ENCODE data around the gene NCK2. TPM values are rescaled to one million over a fixed set of nuclear protein-coding genes. Genes with fewer than 3 reads are reported as not detected.

NCK2 gene
- total RNA-seq, 2 experiments from 2014 or later: 84.7 to 87.5 TPM

DNA sequence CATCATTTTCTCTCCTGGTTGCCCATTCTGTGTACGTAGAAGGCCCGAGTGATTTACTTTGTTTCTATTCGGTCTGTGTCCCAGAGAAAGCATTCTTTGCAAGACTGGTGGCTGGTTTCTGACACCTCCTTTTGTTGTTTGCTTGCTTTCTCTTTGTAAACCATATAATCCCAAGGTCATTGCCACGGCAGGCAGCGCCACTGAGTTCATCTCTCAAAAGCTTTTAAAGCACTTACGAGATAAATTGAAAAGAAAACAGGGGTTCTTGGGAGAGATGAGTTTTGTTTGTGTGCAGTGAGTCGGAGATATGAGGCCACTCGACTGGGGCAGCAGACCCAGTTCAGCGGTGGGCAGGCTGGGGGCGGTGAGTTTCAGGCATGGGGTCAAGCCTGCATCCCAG lies 137.6 kb downstream of the NCK2 start:
- no peak overlapping the region for H3K4me3 Mint-ChIP-seq
- ATAC-seq (no peak), DNase-seq (no peak)
- intact Hi-C loops (cut with DNase I, micrococcal nuclease): loop anchor here in 1 of 2 experiments (10.0 kb wide), 1 partner anchor 308 kb away; no protein-coding TSS in a partner anchor
- H3K4me1 Mint-ChIP-seq: peaks cover 90% of the 10 kb centered on the region
- no peak overlapping the region for H3K27ac Mint-ChIP-seq
- ChIA-PET CTCF (interaction anchor here (1.0 kb wide), 1 partner anchor 127 kb away, joined by 3 read pairs; no protein-coding TSS in a partner anchor), POLR2A (no interaction called here)
- H3K27me3 Mint-ChIP-seq: no peaks in the 10 kb centered on the region
- H3K36me3 Mint-ChIP-seq (ENCODE audit: low read depth): peaks cover 75% of the 10 kb centered on the region
- no peaks in the 10 kb centered on the region for H3K9me3 Mint-ChIP-seq (ENCODE audit: low read depth)

DNA sequence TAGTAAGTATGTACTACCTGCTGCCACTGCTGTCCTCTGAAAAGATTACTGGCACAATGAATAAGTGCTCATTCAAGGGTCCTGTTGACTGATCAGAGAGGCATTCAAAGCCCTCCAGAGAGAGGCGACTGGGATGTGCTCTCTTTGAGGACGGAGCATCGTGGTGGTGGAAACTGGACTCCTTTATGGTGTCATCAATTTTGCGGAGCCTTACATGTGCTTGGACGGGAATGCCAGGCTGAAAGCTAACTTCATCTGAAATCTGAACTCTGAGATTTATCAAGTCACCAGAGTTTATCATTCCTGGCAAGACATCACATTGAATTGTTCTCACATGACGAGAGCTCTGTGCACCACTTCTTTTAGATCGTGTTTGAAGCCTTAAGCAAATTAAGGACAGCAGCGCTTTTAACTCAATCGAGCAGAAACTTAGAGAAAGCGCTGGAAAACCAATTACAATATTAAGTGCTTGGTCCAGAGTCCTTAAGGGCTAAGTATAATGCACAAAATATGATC lies 138.3 kb downstream of the NCK2 start:
- Mint-ChIP-seq H3K4me3 (no peak overlapping the region), H3K4me1 (peaks cover 90% of the 10 kb centered on the region), H3K36me3 (ENCODE audit: low read depth) (peaks cover 75% of the 10 kb centered on the region), H3K27me3 (no peaks in the 10 kb centered on the region), H3K27ac (peak overlapping the region; percentile 68), H3K9me3 (ENCODE audit: low read depth) (peaks cover 4% of the 10 kb centered on the region)
- DNase-seq (no peak), ATAC-seq (no peak)
- ChIA-PET CTCF (interaction anchor here (0.8 to 1.0 kb wide), 2 partner anchors 9 to 127 kb away, joined by 3 read pairs; no protein-coding TSS in a partner anchor), POLR2A (no interaction called here)
- intact Hi-C loops (cut with DNase I, micrococcal nuclease): loop anchor here in 1 of 2 experiments (10.0 kb wide), 1 partner anchor 308 kb away; no protein-coding TSS in a partner anchor

DNA sequence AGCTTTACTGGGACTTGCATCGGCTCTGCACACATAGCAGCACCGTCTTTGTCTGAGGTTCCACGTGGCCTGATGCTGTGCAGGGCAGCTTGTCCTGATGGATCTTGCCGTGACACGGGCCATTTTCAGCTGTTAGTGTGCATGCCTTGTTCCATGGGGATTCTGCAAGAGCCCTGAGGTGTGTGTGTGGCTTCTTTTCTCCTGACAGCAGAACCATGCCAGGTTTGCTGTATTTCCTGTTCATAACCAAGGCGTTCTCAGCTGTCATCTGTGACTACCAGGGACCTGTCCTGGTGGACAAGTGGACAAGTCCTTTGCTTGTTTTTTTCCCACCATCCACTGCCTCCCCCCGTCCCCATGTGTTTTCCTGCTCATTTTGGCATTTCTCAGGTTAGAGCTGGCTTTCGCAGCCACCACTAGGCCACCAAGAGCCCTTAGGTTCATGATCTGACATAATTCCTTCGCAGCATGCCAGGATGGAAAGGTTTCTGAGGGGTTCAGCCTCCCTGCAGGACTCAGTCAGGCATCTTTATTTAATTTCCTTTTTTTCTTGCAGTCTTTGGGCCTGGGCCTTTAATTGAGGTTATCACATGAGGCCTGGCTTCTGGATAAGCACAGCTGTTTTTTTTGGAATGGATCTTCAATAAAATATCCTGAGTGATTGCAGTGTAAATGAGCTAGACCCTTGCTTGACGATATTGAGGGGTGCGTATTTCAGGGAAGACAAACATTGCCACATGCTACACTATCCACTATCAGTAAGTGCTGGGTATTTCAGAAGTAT lies 139.4 kb downstream of the NCK2 start:
- Mint-ChIP-seq H3K36me3 (ENCODE audit: low read depth) (peaks cover 74% of the 10 kb centered on the region), H3K27ac (no peak overlapping the region), H3K27me3 (no peaks in the 10 kb centered on the region), H3K4me3 (no peak overlapping the region), H3K9me3 (ENCODE audit: low read depth) (peaks cover 11% of the 10 kb centered on the region), H3K4me1 (peaks cover 88% of the 10 kb centered on the region)
- ChIA-PET CTCF (interaction anchor here (0.8 to 1.5 kb wide), 4 partner anchors 10 to 120 kb away, joined by 3 to 6 read pairs (median 4); no protein-coding TSS in a partner anchor), POLR2A (interaction anchor here (0.6 kb wide), 1 partner anchor 137 kb away, joined by 5 read pairs; no protein-coding TSS in a partner anchor)
- intact Hi-C loops (cut with DNase I, micrococcal nuclease): loop anchor here in 1 of 2 experiments (10.0 kb wide), 1 partner anchor 309 kb away; no protein-coding TSS in a partner anchor
- no peak for DNase-seq
- ATAC-seq: no peak

DNA sequence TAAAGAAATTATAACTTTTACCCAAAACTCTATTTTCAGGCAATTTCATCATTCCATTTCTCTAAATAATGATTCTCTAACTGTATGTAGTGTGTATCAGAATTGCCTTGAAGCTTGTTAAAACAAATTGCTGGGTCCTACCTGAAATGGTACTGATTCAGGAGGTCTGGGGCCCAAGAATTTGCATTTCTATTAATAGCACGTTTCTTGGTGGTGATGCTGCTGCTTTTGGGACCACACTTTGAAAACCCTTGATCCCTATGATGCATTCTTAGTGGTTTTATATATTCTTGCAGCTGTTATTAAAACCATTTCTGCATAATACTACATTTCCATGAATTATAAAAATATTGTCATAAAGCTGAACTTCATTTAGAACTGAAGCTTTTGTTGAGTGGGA lies 140.7 kb downstream of the NCK2 start:
- ATAC-seq (no peak), DNase-seq (no peak)
- Mint-ChIP-seq H3K36me3 (ENCODE audit: low read depth) (peaks cover 70% of the 10 kb centered on the region), H3K4me3 (no peak overlapping the region), H3K27ac (peak overlapping the region; percentile 67), H3K9me3 (ENCODE audit: low read depth) (peaks cover 11% of the 10 kb centered on the region), H3K27me3 (no peaks in the 10 kb centered on the region), H3K4me1 (peaks cover 84% of the 10 kb centered on the region)
- intact Hi-C loops (cut with DNase I, micrococcal nuclease): loop anchor here (5.0 to 10.0 kb wide), 2 partner anchors 308 to 311 kb away; no protein-coding TSS in a partner anchor
- ChIA-PET POLR2A (interaction anchor here (0.5 to 0.7 kb wide), 2 partner anchors 127 to 136 kb away, joined by 3 to 4 read pairs; no protein-coding TSS in a partner anchor), CTCF (interaction anchor here (0.7 to 1.5 kb wide), 4 partner anchors 11 to 121 kb away, joined by 3 to 6 read pairs (median 4); no protein-coding TSS in a partner anchor)

DNA sequence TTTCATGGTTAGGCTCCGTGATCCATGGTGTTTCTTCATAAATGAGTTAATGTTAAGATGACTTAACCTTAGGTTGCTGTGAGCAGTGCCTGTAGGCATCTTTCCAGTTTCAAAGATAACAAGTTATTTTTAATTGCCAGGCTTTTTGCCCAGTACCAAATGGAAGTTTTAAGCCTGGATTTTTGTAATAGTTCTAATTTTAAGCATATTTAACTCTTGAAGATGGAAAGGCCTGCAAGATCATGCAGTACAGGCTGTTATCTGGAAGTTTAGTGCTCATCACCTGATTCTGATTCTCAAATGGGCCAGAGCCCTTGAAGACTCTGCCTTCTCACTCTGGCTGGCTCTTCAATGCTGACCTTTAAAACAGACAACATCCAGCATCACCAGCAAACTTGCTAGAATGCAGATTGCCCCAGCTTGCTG lies 141.3 kb downstream of the NCK2 start:
- DNase-seq (no peak), ATAC-seq (no peak)
- Mint-ChIP-seq H3K4me1 (peaks cover 88% of the 10 kb centered on the region), H3K9me3 (ENCODE audit: low read depth) (peaks cover 11% of the 10 kb centered on the region), H3K36me3 (ENCODE audit: low read depth) (peaks cover 70% of the 10 kb centered on the region), H3K27me3 (no peaks in the 10 kb centered on the region), H3K27ac (peak overlapping the region; percentile 67), H3K4me3 (no peak overlapping the region)
- intact Hi-C loops (cut with DNase I, micrococcal nuclease): loop anchor here (5.0 to 10.0 kb wide), 2 partner anchors 309 to 311 kb away; no protein-coding TSS in a partner anchor
- POLR2A ChIA-PET: interaction anchor here (0.5 kb wide), 1 partner anchor 136 kb away, joined by 3 read pairs; no protein-coding TSS in a partner anchor
- CTCF ChIA-PET: interaction anchor here (1.5 kb wide), 1 partner anchor 34 kb away, joined by 4 read pairs; no protein-coding TSS in a partner anchor

DNA sequence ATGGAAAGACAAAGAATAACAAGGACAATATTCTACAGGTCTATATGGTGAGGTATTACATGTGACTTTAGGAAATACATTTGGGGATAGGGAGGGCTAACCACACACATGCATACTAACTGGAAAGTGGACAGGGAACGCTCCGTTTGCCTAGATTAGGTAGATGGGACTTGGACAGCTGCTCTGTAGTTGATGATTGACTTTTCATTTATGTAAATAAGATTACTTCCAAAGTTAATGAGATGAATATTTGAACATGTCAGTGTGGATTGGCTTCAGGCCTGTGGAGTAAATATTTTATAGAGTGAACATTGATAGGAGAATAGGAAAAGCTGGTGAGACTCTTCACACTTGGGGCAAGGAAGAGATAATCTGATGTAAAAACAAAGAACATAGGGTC lies 142.0 kb downstream of the NCK2 start:
- POLR2A ChIA-PET: interaction anchor here (0.5 kb wide), 1 partner anchor 64 kb away, joined by 4 read pairs; no protein-coding TSS in a partner anchor
- H3K4me3 Mint-ChIP-seq: no peak overlapping the region
- CTCF ChIA-PET: interaction anchor here (0.8 to 1.4 kb wide), 2 partner anchors 24 to 310 kb away, joined by 3 to 6 read pairs; no protein-coding TSS in a partner anchor
- peaks cover 11% of the 10 kb centered on the region for H3K9me3 Mint-ChIP-seq (ENCODE audit: low read depth)
- H3K4me1 Mint-ChIP-seq: peaks cover 86% of the 10 kb centered on the region
- intact Hi-C loops (cut with DNase I, micrococcal nuclease): loop anchor here (5.0 to 10.0 kb wide), 2 partner anchors 309 to 312 kb away; no protein-coding TSS in a partner anchor
- no peak for ATAC-seq
- H3K36me3 Mint-ChIP-seq (ENCODE audit: low read depth): peaks cover 67% of the 10 kb centered on the region
- peak overlapping the region; percentile 78 for H3K27ac Mint-ChIP-seq
- H3K27me3 Mint-ChIP-seq: no peaks in the 10 kb centered on the region
- no peak for DNase-seq

DNA sequence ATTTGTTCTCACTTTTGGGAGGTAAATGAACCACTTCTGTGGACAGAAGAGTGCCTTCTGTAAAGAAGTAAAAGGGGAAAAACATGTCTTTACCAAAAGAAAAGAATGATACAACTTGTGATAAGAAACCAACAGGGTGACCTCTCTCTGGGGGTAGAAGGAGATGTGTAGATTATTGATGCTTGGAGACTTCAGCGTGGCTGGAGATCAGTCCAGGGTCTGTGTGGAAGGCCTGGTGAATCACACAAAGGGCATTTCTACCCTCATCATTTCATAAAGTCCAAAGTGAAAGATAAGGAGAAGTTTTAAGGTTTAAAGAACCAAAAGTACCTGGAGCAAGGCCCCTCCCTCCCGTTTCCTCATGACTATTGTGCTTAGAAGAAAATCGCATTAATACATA lies 142.5 kb downstream of the NCK2 start:
- Mint-ChIP-seq H3K4me1 (peaks cover 82% of the 10 kb centered on the region), H3K36me3 (ENCODE audit: low read depth) (peaks cover 63% of the 10 kb centered on the region), H3K9me3 (ENCODE audit: low read depth) (peaks cover 11% of the 10 kb centered on the region), H3K27ac (peak overlapping the region; percentile 64), H3K4me3 (no peak overlapping the region), H3K27me3 (no peaks in the 10 kb centered on the region)
- CTCF ChIA-PET: interaction anchor here (0.8 to 2.4 kb wide), 5 partner anchors 13 to 311 kb away, joined by 3 to 8 read pairs (median 5); no protein-coding TSS in a partner anchor
- DNase-seq: no peak
- intact Hi-C loops (cut with DNase I, micrococcal nuclease): loop anchor here (5.0 to 10.0 kb wide), 2 partner anchors 310 to 312 kb away; no protein-coding TSS in a partner anchor
- peak; percentile 14 for ATAC-seq
- POLR2A ChIA-PET: interaction anchor here (0.5 kb wide), 1 partner anchor 64 kb away, joined by 4 read pairs; no protein-coding TSS in a partner anchor

DNA sequence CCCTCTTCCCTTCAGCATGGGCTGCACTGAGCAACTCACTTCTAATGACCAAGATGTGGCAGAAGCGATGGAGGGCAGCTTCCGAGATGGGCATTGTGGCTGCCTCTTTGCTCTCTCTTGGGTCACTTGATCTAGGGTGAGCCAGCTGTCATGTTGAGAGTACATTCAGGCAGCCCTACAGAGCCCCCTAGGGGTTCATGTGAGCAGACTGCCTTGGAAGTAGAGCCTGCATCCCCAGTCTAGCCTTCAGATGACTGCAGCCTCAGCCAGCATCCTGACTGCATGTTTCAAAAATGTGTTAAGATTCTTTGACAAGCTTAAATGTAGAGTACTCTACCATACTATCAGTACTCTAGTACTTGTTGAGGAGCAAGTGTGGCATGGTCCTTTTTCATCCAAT lies 143.9 kb downstream of the NCK2 start:
- POLR2A ChIA-PET: no interaction called here
- CTCF ChIA-PET: interaction anchor here (0.6 to 2.4 kb wide), 4 partner anchors 18 to 312 kb away, joined by 3 to 8 read pairs (median 4); no protein-coding TSS in a partner anchor
- DNase-seq (peak; percentile 63), ATAC-seq (peak; percentile 80)
- intact Hi-C loops (cut with DNase I, micrococcal nuclease): loop anchor here (5.0 to 10.0 kb wide), 2 partner anchors 311 to 314 kb away; no protein-coding TSS in a partner anchor
- H3K9me3 Mint-ChIP-seq (ENCODE audit: low read depth): peaks cover 11% of the 10 kb centered on the region
- H3K36me3 Mint-ChIP-seq (ENCODE audit: low read depth): peaks cover 58% of the 10 kb centered on the region
- no peaks in the 10 kb centered on the region for H3K27me3 Mint-ChIP-seq
- H3K27ac Mint-ChIP-seq: peak overlapping the region; percentile 4
- no peak overlapping the region for H3K4me3 Mint-ChIP-seq
- H3K4me1 Mint-ChIP-seq: peaks cover 68% of the 10 kb centered on the region

DNA sequence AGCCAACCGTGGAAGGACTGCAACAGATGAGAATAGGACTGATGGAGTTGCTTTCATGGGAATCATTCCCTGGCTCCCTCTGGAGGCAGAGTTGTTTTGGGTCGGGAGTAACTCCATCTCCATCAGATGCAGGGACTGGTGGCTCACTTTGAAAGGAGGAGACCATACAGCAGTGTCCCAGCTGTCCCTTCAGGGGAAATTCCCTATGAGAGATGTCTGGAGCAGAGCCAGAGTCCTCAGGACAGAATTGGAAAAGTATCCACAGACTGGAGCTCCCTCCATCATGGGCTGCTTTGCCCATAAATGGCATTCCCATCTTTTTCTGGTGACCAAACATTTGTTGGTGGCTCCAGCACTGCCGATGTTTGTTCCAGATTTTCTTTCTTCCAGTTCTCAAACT lies 144.3 kb downstream of the NCK2 start:
- H3K4me3 Mint-ChIP-seq: no peak overlapping the region
- peaks cover 64% of the 10 kb centered on the region for H3K4me1 Mint-ChIP-seq
- POLR2A ChIA-PET: no interaction called here
- no peaks in the 10 kb centered on the region for H3K27me3 Mint-ChIP-seq
- H3K27ac Mint-ChIP-seq: peak overlapping the region; percentile 4
- H3K9me3 Mint-ChIP-seq (ENCODE audit: low read depth): peaks cover 11% of the 10 kb centered on the region
- intact Hi-C loops (cut with DNase I, micrococcal nuclease): loop anchor here (5.0 to 10.0 kb wide), 2 partner anchors 312 to 314 kb away; no protein-coding TSS in a partner anchor
- ATAC-seq (no peak), DNase-seq (no peak)
- peaks cover 60% of the 10 kb centered on the region for H3K36me3 Mint-ChIP-seq (ENCODE audit: low read depth)
- CTCF ChIA-PET: interaction anchor here (1.2 to 2.4 kb wide), 3 partner anchors 17 to 312 kb away, joined by 3 to 8 read pairs (median 6); no protein-coding TSS in a partner anchor

DNA sequence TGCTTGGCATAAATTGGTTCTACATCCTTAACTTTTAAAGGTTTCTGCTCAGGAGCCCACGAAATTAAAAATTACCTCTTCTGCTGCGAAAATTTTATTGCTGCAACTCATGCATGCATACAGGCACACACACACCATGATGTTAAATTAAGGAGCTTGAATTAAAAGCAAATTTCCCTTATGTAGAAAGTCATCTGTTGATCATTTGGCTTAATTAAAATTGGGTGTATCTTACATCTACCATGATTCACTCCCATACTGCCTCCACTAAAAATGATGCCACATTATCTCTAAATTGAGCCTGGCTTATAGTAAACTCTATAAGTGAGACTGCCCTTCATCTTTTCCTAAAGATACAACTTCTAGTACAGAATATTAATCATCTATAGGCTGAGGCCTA lies 145.4 kb downstream of the NCK2 start:
- intact Hi-C loops (cut with DNase I, micrococcal nuclease): no loop called here
- Mint-ChIP-seq H3K27me3 (no peaks in the 10 kb centered on the region), H3K36me3 (ENCODE audit: low read depth) (peaks cover 69% of the 10 kb centered on the region), H3K9me3 (ENCODE audit: low read depth) (peaks cover 11% of the 10 kb centered on the region), H3K4me1 (peaks cover 61% of the 10 kb centered on the region), H3K4me3 (no peak overlapping the region), H3K27ac (peak overlapping the region; percentile 32)
- CTCF ChIA-PET: interaction anchor here (2.2 kb wide), 1 partner anchor 16 kb away, joined by 6 read pairs; no protein-coding TSS in a partner anchor
- no peak for DNase-seq
- POLR2A ChIA-PET: no interaction called here
- no peak for ATAC-seq

DNA sequence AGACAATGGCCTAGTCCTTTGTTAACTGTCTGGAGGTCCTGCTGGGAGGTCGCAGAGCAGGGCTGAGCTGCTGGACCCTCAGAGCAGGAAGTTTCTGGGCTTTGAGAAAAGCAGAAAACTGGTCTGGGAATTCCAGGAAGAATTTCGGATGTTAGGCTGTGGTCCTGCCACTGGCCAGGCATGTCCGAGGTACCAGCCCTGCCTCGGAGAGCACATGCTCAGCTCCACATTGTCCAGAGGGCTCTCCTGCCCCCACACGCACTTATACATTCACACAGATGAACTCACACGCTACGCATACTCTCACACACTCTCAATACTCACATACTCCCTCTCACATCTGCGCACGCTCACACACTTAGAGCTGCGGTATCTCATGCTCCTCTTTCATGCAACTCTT lies 146.1 kb downstream of the NCK2 start:
- no peak overlapping the region for H3K4me3 Mint-ChIP-seq
- H3K9me3 Mint-ChIP-seq (ENCODE audit: low read depth): peaks cover 11% of the 10 kb centered on the region
- peaks cover 76% of the 10 kb centered on the region for H3K36me3 Mint-ChIP-seq (ENCODE audit: low read depth)
- peak overlapping the region; percentile 32 for H3K27ac Mint-ChIP-seq
- intact Hi-C loops (cut with DNase I, micrococcal nuclease): no loop called here
- ATAC-seq (no peak), DNase-seq (no peak)
- peaks cover 64% of the 10 kb centered on the region for H3K4me1 Mint-ChIP-seq
- CTCF ChIA-PET: no interaction called here
- H3K27me3 Mint-ChIP-seq: no peaks in the 10 kb centered on the region
- POLR2A ChIA-PET: no interaction called here

All from activated CD4-positive, alpha-beta T cell treated with anti-CD3 and anti-CD28 coated beads for 36 hours (primary cell).